Astrocyte of the spinal cord (primary cell): ENCODE results near the gene CDK5.

Experiments used
- DNase-seq: peaks from one replicate; pipeline ENCODE4 v3.0.0; 2011; ENCODE audit warnings: low read depth, low spot score
- H3K4me3 ChIP-seq: 2 replicates; pipeline ENCODE4 v1.5.1; 2011; ENCODE audit warnings: low read depth, mild to moderate bottlenecking, low read length, moderate library complexity
- CTCF ChIP-seq: IDR thresholded peaks from 2 replicates; pipeline ENCODE4 v1.5.1; 2012; ENCODE audit warnings: low read depth, mild to moderate bottlenecking, low read length, inconsistent platforms
- in situ Hi-C: cut with HindIII; loops from 2 replicates; pipeline ENCODE4 v1.10.0; 2017; ENCODE audit warnings: low sequenced_read_pairs

CDK5 gene

GRCh38 chr7:151057989-151058780 is 488 bp upstream of the CDK5 start:
- H3K4me3 ChIP-seq = peak overlapping the region; percentile 64
- DNase-seq = peak; percentile 100
- TF ChIP-seq CTCF = no peak
- in situ Hi-C loops = no loop called here

GRCh38 chr7:151056666-151057505 is 811 bp downstream of the CDK5 start:
- in situ Hi-C loops = no loop called here
- H3K4me3 ChIP-seq = peak overlapping the region; percentile 64
- DNase-seq = no peak
- TF ChIP-seq CTCF = no peak

GRCh38 chr7:151056283-151056665 is 1.4 kb downstream of the CDK5 start:
- no peak for DNase-seq
- no peak for TF ChIP-seq CTCF
- in situ Hi-C loops = no loop called here

GRCh38 chr7:151053751-151054150 is 3.9 kb downstream of the CDK5 start:
- in situ Hi-C loops = no loop called here
- DNase-seq = no peak
- no peak for TF ChIP-seq CTCF
- no peak overlapping the region for H3K4me3 ChIP-seq

More at GRCh38 chr7:151056283-151056665, 1.4 kb downstream of the CDK5 start:
- H3K4me3 ChIP-seq = no peak overlapping the region

GRCh38 chr7:151053096-151053495 is 4.6 kb downstream of the CDK5 start:
- in situ Hi-C loops = no loop called here
- no peak for DNase-seq
- no peak for TF ChIP-seq CTCF
- H3K4me3 ChIP-seq = no peak overlapping the region

- TF ChIP-seq CTCF = no peak
- no peak overlapping the region for H3K4me3 ChIP-seq
- in situ Hi-C loops = no loop called here
- peak; percentile 72 for DNase-seq
These were observed 6.6 kb downstream of the CDK5 start for GRCh38 chr7:151051108-151051507.
